B cell (primary cell): ENCODE results near the gene CBLIF.
"Not testable (repeated sequence)": the region's sequence is repeated elsewhere in the genome, so short reads cannot be mapped to it uniquely, and the experiment has no call there.

Experiments used
- EZH2 ChIP-seq: IDR thresholded peaks from 2 replicates; pipeline ENCODE4 v1.6.1; 2012; ENCODE audit warnings: borderline replicate concordance, low read depth, mild to moderate bottlenecking, moderate library complexity, low read length; ENCODE audit not compliant: insufficient read depth, poor library complexity, severe bottlenecking
- TF ChIP-seq, protein P1 (sequence below): fragments of 200-600 bp; IDR thresholded peaks from one replicate; pipeline ENCODE4 v1.8.0; 2022; ENCODE audit warnings: antibody characterized with exemption, mild to moderate bottlenecking

DNA sequence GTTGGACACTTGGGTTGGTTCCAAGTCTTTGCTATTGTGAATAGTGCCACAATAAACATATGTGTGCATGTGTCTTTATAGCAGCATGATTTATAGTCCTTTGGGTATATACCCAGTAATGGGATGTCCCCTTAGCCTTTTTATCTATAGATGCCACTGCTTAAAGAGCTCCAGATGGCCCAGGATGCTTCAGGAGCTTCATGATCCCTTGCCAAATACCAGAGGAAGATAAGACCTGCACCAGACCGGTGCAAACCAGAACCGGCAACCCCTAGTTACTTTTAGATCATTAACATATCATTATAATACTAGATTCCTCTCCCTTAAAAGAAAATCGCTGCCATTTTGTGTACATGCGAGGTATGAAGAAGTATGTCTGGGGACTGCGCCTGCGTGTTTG, 3.1 kb upstream of the CBLIF start:
- TF ChIP-seq, protein P1, sequence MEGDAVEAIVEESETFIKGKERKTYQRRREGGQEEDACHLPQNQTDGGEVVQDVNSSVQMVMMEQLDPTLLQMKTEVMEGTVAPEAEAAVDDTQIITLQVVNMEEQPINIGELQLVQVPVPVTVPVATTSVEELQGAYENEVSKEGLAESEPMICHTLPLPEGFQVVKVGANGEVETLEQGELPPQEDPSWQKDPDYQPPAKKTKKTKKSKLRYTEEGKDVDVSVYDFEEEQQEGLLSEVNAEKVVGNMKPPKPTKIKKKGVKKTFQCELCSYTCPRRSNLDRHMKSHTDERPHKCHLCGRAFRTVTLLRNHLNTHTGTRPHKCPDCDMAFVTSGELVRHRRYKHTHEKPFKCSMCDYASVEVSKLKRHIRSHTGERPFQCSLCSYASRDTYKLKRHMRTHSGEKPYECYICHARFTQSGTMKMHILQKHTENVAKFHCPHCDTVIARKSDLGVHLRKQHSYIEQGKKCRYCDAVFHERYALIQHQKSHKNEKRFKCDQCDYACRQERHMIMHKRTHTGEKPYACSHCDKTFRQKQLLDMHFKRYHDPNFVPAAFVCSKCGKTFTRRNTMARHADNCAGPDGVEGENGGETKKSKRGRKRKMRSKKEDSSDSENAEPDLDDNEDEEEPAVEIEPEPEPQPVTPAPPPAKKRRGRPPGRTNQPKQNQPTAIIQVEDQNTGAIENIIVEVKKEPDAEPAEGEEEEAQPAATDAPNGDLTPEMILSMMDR: not testable (repeated sequence)
- TF ChIP-seq EZH2: not testable (repeated sequence)
